ENCODE data around the gene TTC39B. TPM values are rescaled to one million over a fixed set of nuclear protein-coding genes. Genes with fewer than 3 reads are reported as not detected.

The TTC39B gene
- total RNA-seq, 1 experiment from 2014 or later, result 7.4 TPM

GRCh38 chr9:15243081-15243480 is 63.9 kb downstream of the TTC39B start:
- BruUV-seq (replicated peaks), result no TSS peak
- Histone ChIP-seq H3K79me2 (ENCODE audit: insufficient read depth, low read length) (no peaks in the 10 kb centered on the region), H3K27me3 (ENCODE audit: insufficient read depth, low read length) (no peaks in the 10 kb centered on the region), H3K36me3 (ENCODE audit: control insufficient read depth in 1 of 2, insufficient read depth in 2 of 2, low read length in 2 of 2) (no peaks in the 10 kb centered on the region), H3K4me2 (ENCODE audit: low read length) (no peak overlapping the region), H3K4me3 (replicated peaks in 1 of 2; ENCODE audit: low read depth in 1 of 2, low read length in 2 of 2) (no peak overlapping the region), H3K9me3 (ENCODE audit: control insufficient read depth in 1 of 2, insufficient read depth in 1 of 2, low read depth in 1 of 2, low read length in 2 of 2) (no peaks in the 10 kb centered on the region), H4K20me1 (ENCODE audit: insufficient read depth) (no peaks in the 10 kb centered on the region), H3K4me1 (ENCODE audit: control insufficient read depth in 1 of 2, insufficient read depth in 2 of 2, low read length in 2 of 2) (peaks cover 6 to 9% of the 10 kb centered on the region in 2 experiments), H3K27ac (ENCODE audit: low read depth, low read length) (no peak overlapping the region), H3K9me2 (ENCODE audit: insufficient read depth) (no peaks in the 10 kb centered on the region), H3K9ac (ENCODE audit: low read length) (no peak overlapping the region), H2AFZ (ENCODE audit: low read depth, low read length, poor library complexity, severe bottlenecking) (no peak overlapping the region)
- POLR2A ChIA-PET, result no interaction called here
- CTCF ChIA-PET, result no interaction called here
- ATAC-seq (no peak), DNase-seq (ENCODE audit: low read depth, low spot score) (no peak)
- intact Hi-C loops (cut with micrococcal nuclease), result no loop called here
- RAD21 ChIA-PET (ENCODE audit: low non-redundant PET in 1 of 2, low total read pairs in 2 of 2, uncharacterized antibody in 2 of 2, unreplicated experiment in 2 of 2), result no interaction called here
- TF ChIP-seq, protein P1, sequence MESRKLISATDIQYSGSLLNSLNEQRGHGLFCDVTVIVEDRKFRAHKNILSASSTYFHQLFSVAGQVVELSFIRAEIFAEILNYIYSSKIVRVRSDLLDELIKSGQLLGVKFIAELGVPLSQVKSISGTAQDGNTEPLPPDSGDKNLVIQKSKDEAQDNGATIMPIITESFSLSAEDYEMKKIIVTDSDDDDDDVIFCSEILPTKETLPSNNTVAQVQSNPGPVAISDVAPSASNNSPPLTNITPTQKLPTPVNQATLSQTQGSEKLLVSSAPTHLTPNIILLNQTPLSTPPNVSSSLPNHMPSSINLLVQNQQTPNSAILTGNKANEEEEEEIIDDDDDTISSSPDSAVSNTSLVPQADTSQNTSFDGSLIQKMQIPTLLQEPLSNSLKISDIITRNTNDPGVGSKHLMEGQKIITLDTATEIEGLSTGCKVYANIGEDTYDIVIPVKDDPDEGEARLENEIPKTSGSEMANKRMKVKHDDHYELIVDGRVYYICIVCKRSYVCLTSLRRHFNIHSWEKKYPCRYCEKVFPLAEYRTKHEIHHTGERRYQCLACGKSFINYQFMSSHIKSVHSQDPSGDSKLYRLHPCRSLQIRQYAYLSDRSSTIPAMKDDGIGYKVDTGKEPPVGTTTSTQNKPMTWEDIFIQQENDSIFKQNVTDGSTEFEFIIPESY (IDR thresholded peaks at IDR 0.05; ENCODE audit: extremely low read depth, insufficient replicate concordance, low read length), result no peak
- TF ChIP-seq SP1 (IDR thresholded peaks at IDR 0.05; ENCODE audit: low read depth) (no peak), POLR2A (IDR thresholded peaks at IDR 0.05; ENCODE audit: borderline replicate concordance, extremely low read depth, insufficient read depth, insufficient read length) (no peak), EGR1 (IDR thresholded peaks at IDR 0.05; ENCODE audit: low read depth) (no peak), EZH2phosphoT487 (IDR thresholded peaks at IDR 0.05; ENCODE audit: borderline replicate concordance) (no peak), EZH2 (IDR thresholded peaks at IDR 0.05) (no peak), ZFX (IDR thresholded peaks at IDR 0.05) (no peak), CBX3 (IDR thresholded peaks at IDR 0.05; ENCODE audit: low read depth) (no peak), POLR2AphosphoS5 (IDR thresholded peaks at IDR 0.05; ENCODE audit: low read depth, low read length) (no peak), SRF (IDR thresholded peaks at IDR 0.05; ENCODE audit: low read depth) (no peak), RAD21 (IDR thresholded peaks at IDR 0.05; ENCODE audit: low read depth) (no peak), ELF1 (IDR thresholded peaks at IDR 0.05; ENCODE audit: borderline replicate concordance, low read depth) (no peak), ZNF274 (IDR thresholded peaks at IDR 0.05; ENCODE audit: low read depth, low read length) (no peak)
- TF ChIP-seq, protein P2, sequence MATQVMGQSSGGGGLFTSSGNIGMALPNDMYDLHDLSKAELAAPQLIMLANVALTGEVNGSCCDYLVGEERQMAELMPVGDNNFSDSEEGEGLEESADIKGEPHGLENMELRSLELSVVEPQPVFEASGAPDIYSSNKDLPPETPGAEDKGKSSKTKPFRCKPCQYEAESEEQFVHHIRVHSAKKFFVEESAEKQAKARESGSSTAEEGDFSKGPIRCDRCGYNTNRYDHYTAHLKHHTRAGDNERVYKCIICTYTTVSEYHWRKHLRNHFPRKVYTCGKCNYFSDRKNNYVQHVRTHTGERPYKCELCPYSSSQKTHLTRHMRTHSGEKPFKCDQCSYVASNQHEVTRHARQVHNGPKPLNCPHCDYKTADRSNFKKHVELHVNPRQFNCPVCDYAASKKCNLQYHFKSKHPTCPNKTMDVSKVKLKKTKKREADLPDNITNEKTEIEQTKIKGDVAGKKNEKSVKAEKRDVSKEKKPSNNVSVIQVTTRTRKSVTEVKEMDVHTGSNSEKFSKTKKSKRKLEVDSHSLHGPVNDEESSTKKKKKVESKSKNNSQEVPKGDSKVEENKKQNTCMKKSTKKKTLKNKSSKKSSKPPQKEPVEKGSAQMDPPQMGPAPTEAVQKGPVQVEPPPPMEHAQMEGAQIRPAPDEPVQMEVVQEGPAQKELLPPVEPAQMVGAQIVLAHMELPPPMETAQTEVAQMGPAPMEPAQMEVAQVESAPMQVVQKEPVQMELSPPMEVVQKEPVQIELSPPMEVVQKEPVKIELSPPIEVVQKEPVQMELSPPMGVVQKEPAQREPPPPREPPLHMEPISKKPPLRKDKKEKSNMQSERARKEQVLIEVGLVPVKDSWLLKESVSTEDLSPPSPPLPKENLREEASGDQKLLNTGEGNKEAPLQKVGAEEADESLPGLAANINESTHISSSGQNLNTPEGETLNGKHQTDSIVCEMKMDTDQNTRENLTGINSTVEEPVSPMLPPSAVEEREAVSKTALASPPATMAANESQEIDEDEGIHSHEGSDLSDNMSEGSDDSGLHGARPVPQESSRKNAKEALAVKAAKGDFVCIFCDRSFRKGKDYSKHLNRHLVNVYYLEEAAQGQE (IDR thresholded peaks at IDR 0.05; ENCODE audit: low read depth), result no peak
